NCI-H2196 treated with DMSO at 0.1 percent for 48 hours (cell line): Measurements from ENCODE around the gene CCDC15.
"Not testable (repeated sequence)": the region's sequence is repeated elsewhere in the genome, so short reads cannot be mapped to it uniquely, and the experiment has no call there.

ENCODE experiments used
- DNase-seq: peaks from one replicate; lab custom pipeline; 2025; ENCODE audit not compliant: unreplicated experiment; lab: John Stamatoyannopoulos, UW

Gene CCDC15

GRCh38 chr11:124942466-124943253 lies 11.3 kb upstream of the CCDC15 start:
- no peak for DNase-seq

GRCh38 chr11:124943254-124943616 lies 10.8 kb upstream of the CCDC15 start:
- DNase-seq: no peak

- DNase-seq: no peak
Observed at GRCh38 chr11:124943741-124944140, 10.3 kb upstream of the CCDC15 start.

- DNase-seq: no peak
Observed at GRCh38 chr11:124944565-124944964, 9.4 kb upstream of the CCDC15 start.

- DNase-seq: no peak
Observed at GRCh38 chr11:124945826-124946225, 8.2 kb upstream of the CCDC15 start.

GRCh38 chr11:124946735-124947141 lies 7.3 kb upstream of the CCDC15 start:
- DNase-seq: no peak

GRCh38 chr11:124950601-124951330 lies 3.2 kb upstream of the CCDC15 start:
- DNase-seq: no peak

GRCh38 chr11:124951341-124951740 lies 2.7 kb upstream of the CCDC15 start:
- no peak for DNase-seq

- no peak for DNase-seq
Observed at GRCh38 chr11:124954590-124954955, 571 bp downstream of the CCDC15 start.

GRCh38 chr11:124955035-124955434 lies 1.0 kb downstream of the CCDC15 start:
- no peak for DNase-seq

GRCh38 chr11:124961972-124962609 lies 8.1 kb downstream of the CCDC15 start:
- peak; percentile 46 for DNase-seq

- DNase-seq: not testable (repeated sequence)
Observed at GRCh38 chr11:124968197-124968596, 14.2 kb downstream of the CCDC15 start.

GRCh38 chr11:124970925-124971324 lies 16.9 kb downstream of the CCDC15 start:
- no peak for DNase-seq

GRCh38 chr11:124971810-124972209 lies 17.8 kb downstream of the CCDC15 start:
- no peak for DNase-seq

GRCh38 chr11:124976531-124976930 lies 22.5 kb downstream of the CCDC15 start:
- no peak for DNase-seq

- DNase-seq: no peak
Observed at GRCh38 chr11:124977006-124977405, 23.0 kb downstream of the CCDC15 start.

- no peak for DNase-seq
Observed at GRCh38 chr11:124978316-124978715, 24.3 kb downstream of the CCDC15 start.

- no peak for DNase-seq
Observed at GRCh38 chr11:124982043-124982442, 28.0 kb downstream of the CCDC15 start.

GRCh38 chr11:124983674-124984511 lies 29.9 kb downstream of the CCDC15 start:
- DNase-seq: no peak

GRCh38 chr11:124984512-124984854 lies 30.5 kb downstream of the CCDC15 start:
- no peak for DNase-seq

GRCh38 chr11:124987096-124987495 lies 33.1 kb downstream of the CCDC15 start:
- DNase-seq: no peak
